ENCODE results near the gene WFS1. TPM values are rescaled to one million over a fixed set of nuclear protein-coding genes. Genes with fewer than 3 reads are reported as not detected.

The WFS1 gene
- total and polyA plus RNA-seq, 2 of the 8 experiments (the other 6 are each of a cell fraction or from before 2014, with no cell fraction given), result 29.1 to 43.1 TPM

DNA sequence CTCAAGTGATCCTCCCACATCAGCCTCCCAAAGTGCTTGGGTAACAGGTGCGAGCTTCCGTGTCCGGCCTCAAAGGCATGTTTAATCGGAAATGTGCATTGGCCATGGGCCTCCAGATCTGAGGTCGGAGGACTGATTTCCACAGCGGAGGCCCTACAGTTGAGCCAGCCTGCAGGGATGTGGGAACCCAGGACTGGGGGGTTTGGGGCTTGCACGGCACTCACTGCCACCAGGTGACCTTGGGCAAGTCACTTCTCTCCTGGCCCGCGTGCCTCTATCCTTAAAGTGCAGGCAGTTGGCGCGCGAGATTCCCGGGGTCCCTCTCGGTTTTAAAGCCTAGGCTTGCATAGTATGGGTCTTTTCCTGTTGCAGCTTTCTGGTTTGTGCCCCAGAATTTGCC, 18.3 kb upstream of the WFS1 start:
- Histone ChIP-seq H3K4me2 (ENCODE audit: insufficient read depth in 1 of 2, low read depth in 2 of 2, low read length in 2 of 2) (no peak overlapping the region; a peak in 1 of 4 replicates), H3K4me1 (replicated peaks in 1 of 4; ENCODE audit: control insufficient read depth in 3 of 4, insufficient read depth in 4 of 4, low read length in 3 of 4) (peaks cover 0 to 2% (median 0%) of the 10 kb centered on the region in 4 experiments; a peak in 1 of 7 replicates), H3K56ac (replicated peaks; ENCODE audit: insufficient read length, low read depth, low read length) (no peak overlapping the region), H2BK120ac (replicated peaks; ENCODE audit: low read depth, low read length) (no peak overlapping the region), H2BK20ac (ENCODE audit: low read length) (no peak overlapping the region), H2BK15ac (ENCODE audit: low read length) (no peak overlapping the region), H2AFZ (ENCODE audit: low read length) (no peak overlapping the region), H3K9me3 (ENCODE audit: insufficient read depth in 2 of 2, low read depth in 1 of 2, low read length in 1 of 2) (no peaks in the 10 kb centered on the region), H3K23me2 (ENCODE audit: low read depth, low read length) (0 out of 2 replicates have a peak, but pooled peaks cover 2% of the 10 kb centered on the region), H3K79me2 (ENCODE audit: control insufficient read depth in 1 of 2, insufficient read depth in 2 of 2, low read length in 2 of 2) (no peaks in the 10 kb centered on the region), H4K20me1 (replicated peaks in 1 of 2; ENCODE audit: control insufficient read depth in 1 of 2, insufficient read depth in 2 of 2, low read length in 2 of 2) (no peaks in the 10 kb centered on the region), H3K27ac (ENCODE audit: low read depth, low read length) (no peak overlapping the region), H3K9ac (replicated peaks in 1 of 4; ENCODE audit: extremely low read depth in 1 of 4, low read depth in 3 of 4, low read length in 3 of 4) (no peak overlapping the region), H2BK12ac (ENCODE audit: low read depth, low read length) (no peak overlapping the region), H3K4ac (replicated peaks; ENCODE audit: insufficient read length, low read depth, low read length) (no peak overlapping the region), H3K4me3 (ENCODE audit: extremely low read depth in 1 of 4, insufficient read depth in 2 of 4, low read depth in 3 of 4, low read length in 4 of 4) (no peak overlapping the region), H3K14ac (ENCODE audit: insufficient read length) (no peak overlapping the region), H4K5ac (ENCODE audit: insufficient read length, low read depth, low read length) (no peak overlapping the region), H2AK5ac (ENCODE audit: low read depth, low read length) (no peak overlapping the region), H3K23ac (ENCODE audit: insufficient read length) (no peak overlapping the region), H3K36me3 (ENCODE audit: control insufficient read depth in 2 of 4, insufficient read depth in 4 of 4, low read length in 3 of 4) (no peaks in the 10 kb centered on the region), H4K91ac (replicated peaks; ENCODE audit: insufficient read length, low read length) (no peak overlapping the region), H3K18ac (ENCODE audit: extremely low read depth, low read length) (no peak overlapping the region), H4K8ac (ENCODE audit: extremely low read depth, insufficient read depth, low read length) (no peak overlapping the region), H3K79me1 (ENCODE audit: low read depth, low read length) (no peaks in the 10 kb centered on the region), H3K27me3 (replicated peaks in 1 of 4; ENCODE audit: control insufficient read depth in 3 of 4, extremely low read depth in 1 of 4, insufficient read depth in 3 of 4, low read length in 3 of 4) (no peaks in the 10 kb centered on the region), H2BK5ac (ENCODE audit: low read depth, low read length) (no peak overlapping the region)
- CTCF ChIA-PET (ENCODE audit: partially characterized antibody), result interaction anchor here (0.6 to 37.7 kb wide), 56 partner anchors 11 to 1316 kb away, joined by 3 to 908 read pairs (median 4); partner anchors contain the start of genes C4orf50 and WFS1
- FAIRE-seq (no peak), DNase-seq (ENCODE audit: low read depth in 1 of 2, low spot score in 2 of 2) (no peak)
- POLR2A ChIA-PET (ENCODE audit: partially characterized antibody), result no interaction called here
- 96% methylated on average over 11 of the region's 14 CpGs; no CpG with 5 or more reads in 1 of the 2 experiments for WGBS, 2 experiments (ENCODE audit: extremely low coverage in 1 of 2, insufficient coverage in 1 of 2, insufficient read length in 1 of 2, insufficient replicate concordance in 2 of 2, low coverage in 1 of 2, low lambda C conversion rate in 2 of 2, missing lambda C conversion rate in 1 of 2)
- no peak for TF ChIP-seq CEBPB (IDR thresholded peaks at IDR 0.05; ENCODE audit: low read depth, low read length)
